Measurements from ENCODE around the gene TBL1X.

- no peak for TF ChIP-seq CTCF (conservative IDR thresholded peaks at IDR 0.05; ENCODE audit: low read length)
- TF ChIP-seq EZH2phosphoT487 (IDR thresholded peaks at IDR 0.05; ENCODE audit: borderline replicate concordance, low read depth, low read length), result no peak
Observed at GRCh38 chrX:9515973-9516538, 51.2 kb downstream of the TBL1X start.

Data from OCI-LY7 (cell line).